ENCODE results near the gene RPL41. TPM values are rescaled to one million over a fixed set of nuclear protein-coding genes. Genes with fewer than 3 reads are reported as not detected.
"Not testable (repeated sequence)": the region's sequence is repeated elsewhere in the genome, so short reads cannot be mapped to it uniquely, and the experiment has no call there.

The RPL41 gene
- total RNA-seq, 1 donor from 2014 or later, result 2,099 TPM

GRCh38 chr12:56098592-56098991 lies 17.8 kb upstream of the RPL41 start:
- ATAC-seq, result no peak

GRCh38 chr12:56099787-56100186 lies 16.6 kb upstream of the RPL41 start:
- DNase-seq (ENCODE audit: missing footprints) (no peak), ATAC-seq (no peak)
- intact Hi-C loops (cut with DNase I), result loop anchor here (5.0 kb wide), 1 partner anchor 102 kb away; the partner anchor contains the start of gene SUOX

More at GRCh38 chr12:56098592-56098991, 17.8 kb upstream of the RPL41 start:
- no peak for DNase-seq (ENCODE audit: missing footprints)
- intact Hi-C loops (cut with DNase I), result no loop called here

GRCh38 chr12:56101045-56101444 lies 15.4 kb upstream of the RPL41 start:
- DNase-seq (ENCODE audit: missing footprints), result no peak
- ATAC-seq, result no peak
- intact Hi-C loops (cut with DNase I), result loop anchor here (5.0 kb wide), 1 partner anchor 104 kb away; the partner anchor contains the start of gene SUOX

- intact Hi-C loops (cut with DNase I), result loop anchor here (5.0 kb wide), 1 partner anchor 105 kb away; the partner anchor contains the start of gene SUOX
- ATAC-seq (no peak), DNase-seq (ENCODE audit: missing footprints) (no peak)
Measured at GRCh38 chr12:56102683-56103065, 13.8 kb upstream of the RPL41 start.

- DNase-seq (ENCODE audit: missing footprints) (no peak), ATAC-seq (no peak)
- intact Hi-C loops (cut with DNase I), result loop anchor here (5.0 kb wide), 1 partner anchor 106 kb away; the partner anchor contains the start of gene SUOX
Measured at GRCh38 chr12:56103066-56103711, 13.2 kb upstream of the RPL41 start.

GRCh38 chr12:56103823-56104108 lies 12.7 kb upstream of the RPL41 start:
- no peak for ATAC-seq
- DNase-seq (ENCODE audit: missing footprints), result no peak
- intact Hi-C loops (cut with DNase I), result loop anchor here (1.0 to 5.0 kb wide), 2 partner anchors 24 to 106 kb away; partner anchors contain the start of gene SUOX

GRCh38 chr12:56104109-56104814 lies 12.2 kb upstream of the RPL41 start, which contains the start of gene PA2G4:
Gene PA2G4 (plus strand): TSS chr12:56104559. CDS start chr12:56104738, 179 bp downstream.
- ATAC-seq (peak; percentile 99), DNase-seq (ENCODE audit: missing footprints) (peak; percentile 99)
- intact Hi-C loops (cut with DNase I), result loop anchor here (1.0 to 5.0 kb wide), 2 partner anchors 25 to 107 kb away; partner anchors contain the start of gene SUOX

GRCh38 chr12:56104815-56105608 lies 11.4 kb upstream of the RPL41 start:
- DNase-seq (ENCODE audit: missing footprints) (peak; percentile 79), ATAC-seq (peak; percentile 18)

GRCh38 chr12:56105609-56105902 lies 10.9 kb upstream of the RPL41 start:
- ATAC-seq, result no peak
- intact Hi-C loops (cut with DNase I), result no loop called here
- DNase-seq (ENCODE audit: missing footprints), result no peak

More at GRCh38 chr12:56104815-56105608, 11.4 kb upstream of the RPL41 start:
- intact Hi-C loops (cut with DNase I), result loop anchor here (1.0 to 5.0 kb wide), 2 partner anchors 26 to 108 kb away; partner anchors contain the start of gene SUOX

GRCh38 chr12:56107242-56107641 lies 9.2 kb upstream of the RPL41 start:
- intact Hi-C loops (cut with DNase I), result no loop called here

GRCh38 chr12:56110571-56110970 lies 5.9 kb upstream of the RPL41 start:
- intact Hi-C loops (cut with DNase I), result no loop called here
- no peak for DNase-seq (ENCODE audit: missing footprints)
- ATAC-seq, result no peak

More at GRCh38 chr12:56107242-56107641, 9.2 kb upstream of the RPL41 start:
- ATAC-seq (no peak), DNase-seq (ENCODE audit: missing footprints) (no peak)

- DNase-seq (ENCODE audit: missing footprints) (no peak), ATAC-seq (no peak)
- intact Hi-C loops (cut with DNase I), result no loop called here
Measured at GRCh38 chr12:56114084-56114483, 2.3 kb upstream of the RPL41 start.

GRCh38 chr12:56115329-56115728 lies 1.1 kb upstream of the RPL41 start:
- ATAC-seq, result no peak

GRCh38 chr12:56117082-56117706 lies 761 bp downstream of the RPL41 start:
- intact Hi-C loops (cut with DNase I), result loop anchor here (5.0 kb wide), 3 partner anchors 40 to 375 kb away; partner anchors contain the start of genes GDF11, MYL6 and RPS26
- DNase-seq (ENCODE audit: missing footprints); ATAC-seq: not testable (repeated sequence)

More at GRCh38 chr12:56115329-56115728, 1.1 kb upstream of the RPL41 start:
- intact Hi-C loops (cut with DNase I), result loop anchor here (5.0 kb wide), 3 partner anchors 42 to 373 kb away; partner anchors contain the start of genes GDF11, MYL6 and RPS26
- DNase-seq (ENCODE audit: missing footprints), result no peak

GRCh38 chr12:56117778-56118687 lies 1.6 kb downstream of the RPL41 start, which contains the start of gene ZC3H10:
Gene ZC3H10 (plus strand): TSS chr12:56118266. CDS start chr12:56120563, 2,297 bp downstream.
- ATAC-seq (peak; percentile 87), DNase-seq (ENCODE audit: missing footprints) (peak; percentile 98)
- intact Hi-C loops (cut with DNase I), result loop anchor here (2.0 to 5.0 kb wide), 4 partner anchors 39 to 376 kb away; partner anchors contain the start of genes CS, GDF11, MYL6 and RPS26

GRCh38 chr12:56118688-56119357 lies 2.4 kb downstream of the RPL41 start:
- DNase-seq (ENCODE audit: missing footprints) (no peak), ATAC-seq (no peak)
- intact Hi-C loops (cut with DNase I), result loop anchor here (1.0 to 5.0 kb wide), 6 partner anchors 38 to 377 kb away; partner anchors contain the start of genes CS, GDF11, MYL6 and NABP2

Measured in Right ventricle myocardium inferior (tissue), 1 donor.